SH-SY5Y (cell line): Measurements from ENCODE around the gene CCL17.

Source experiments
- GATA2 ChIP-seq: IDR thresholded peaks from 2 replicates; pipeline ENCODE4 v1.6.1; 2011; ENCODE audit warnings: mild to moderate bottlenecking, low read depth, low read length
- GATA3 ChIP-seq: IDR thresholded peaks from 2 replicates; pipeline ENCODE4 v1.6.1; 2011; ENCODE audit warnings: low read depth, mild to moderate bottlenecking, low read length, moderate library complexity

DNA sequence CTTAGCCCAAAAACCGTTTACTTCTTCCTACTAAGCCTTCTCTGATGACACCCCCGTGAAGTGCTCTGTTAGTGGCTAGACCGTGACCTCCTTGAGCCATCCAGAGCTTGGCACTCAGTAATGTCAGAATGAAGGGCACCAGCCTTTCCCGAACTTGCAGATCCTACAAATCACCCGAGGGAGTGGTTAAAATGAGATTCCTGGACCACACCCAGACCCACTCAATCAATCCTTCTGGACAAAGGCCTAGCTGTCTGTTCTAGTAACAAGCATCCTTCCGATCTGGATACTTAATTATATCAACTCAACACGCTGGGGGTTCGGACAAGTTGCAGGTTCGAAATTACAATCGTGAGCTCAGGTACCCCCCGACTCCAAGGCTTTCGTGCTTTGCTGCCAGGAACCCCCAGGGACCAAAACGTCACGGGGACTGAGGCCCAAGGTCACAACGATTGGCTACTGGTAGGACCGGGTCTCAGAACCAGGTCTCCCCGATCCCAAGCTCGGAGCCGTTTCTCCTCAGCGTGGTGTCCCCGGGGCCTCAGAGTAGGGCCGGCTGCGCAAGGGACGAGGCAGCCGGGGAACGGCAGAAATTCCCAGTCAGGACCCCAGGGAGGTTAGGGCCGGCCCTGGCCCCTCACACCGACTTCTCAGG is 42.1 kb downstream of the CCL17 start:
- TF ChIP-seq GATA2, result no peak
- TF ChIP-seq GATA3, result no peak
